Endodermal cell (in vitro differentiated cells): Measurements from ENCODE around the gene METAP1D. TPM values are rescaled to one million over a fixed set of nuclear protein-coding genes. Genes with fewer than 3 reads are reported as not detected.

Source experiments
- DNase-seq: peaks from one replicate; pipeline ENCODE4 v3.0.0-alpha.2; 2017
- H3K27ac ChIP-seq: 2 replicates; pipeline ENCODE4 v1.5.1; 2013; ENCODE audit warnings: mild to moderate bottlenecking, low read depth, low read length, moderate library complexity
- H3K27me3 ChIP-seq: 2 replicates; pipeline ENCODE4 v1.6.1; 2013; ENCODE audit warnings: mild to moderate bottlenecking, low read length, moderate library complexity; ENCODE audit not compliant: insufficient read depth, control insufficient read depth, poor library complexity, severe bottlenecking
- H3K36me3 ChIP-seq: 2 replicates; pipeline ENCODE4 v1.7.0; 2013; ENCODE audit warnings: mild to moderate bottlenecking, low read length, moderate library complexity; ENCODE audit not compliant: control insufficient read depth, insufficient read depth
- H3K4me1 ChIP-seq: one replicate; pipeline ENCODE4 v1.7.0; 2013; ENCODE audit warnings: low read length; ENCODE audit not compliant: control insufficient read depth, insufficient read depth
- H3K4me3 ChIP-seq: 2 replicates; pipeline ENCODE4 v1.5.1; 2013; ENCODE audit warnings: mild to moderate bottlenecking, low read length, moderate library complexity
- H3K9ac ChIP-seq: 2 replicates; pipeline ENCODE4 v1.6.1; 2013; ENCODE audit warnings: mild to moderate bottlenecking, low read length, moderate library complexity; ENCODE audit not compliant: poor library complexity, severe bottlenecking; ENCODE audit errors: extremely low read depth
- H3K9me3 ChIP-seq: 2 replicates; pipeline ENCODE4 v1.6.1; 2013; ENCODE audit warnings: mild to moderate bottlenecking, low read length, moderate library complexity; ENCODE audit not compliant: control insufficient read depth
- H3K27ac Mint-ChIP-seq: 2 replicates; pipeline ENCODE4 v1.8.0; 2020; ENCODE audit warnings: mixed read lengths
- H3K27me3 Mint-ChIP-seq: 2 replicates; pipeline ENCODE4 v1.8.0; 2021; ENCODE audit warnings: mild to moderate bottlenecking, mixed read lengths; ENCODE audit not compliant: insufficient read depth
- H3K36me3 Mint-ChIP-seq: 2 replicates; pipeline ENCODE4 v1.8.0; 2020; ENCODE audit warnings: low read depth, mixed read lengths
- H3K4me1 Mint-ChIP-seq: 2 replicates; pipeline ENCODE4 v1.8.0; 2020; ENCODE audit warnings: mixed read lengths
- H3K4me3 Mint-ChIP-seq: 2 replicates; pipeline ENCODE4 v1.8.0; 2020; ENCODE audit warnings: mild to moderate bottlenecking, moderate library complexity, mixed read lengths
- H3K9me3 Mint-ChIP-seq: 2 replicates; pipeline ENCODE4 v1.8.0; 2020; ENCODE audit warnings: mild to moderate bottlenecking, mixed read lengths
- CTCF ChIP-seq: fragments of 200-600 bp; sonication (generic); conservative IDR thresholded peaks from 2 replicates; pipeline ENCODE4 v1.5.0; 2021; ENCODE audit warnings: antibody characterized with exemption, mild to moderate bottlenecking
- WGBS, 2 experiments: methylation state at CpG; one replicate each; pipeline versions ENCODE4 v1.1.5 to v1.1.7; 2013; ENCODE audit warnings: missing lambda C conversion rate in 2 of 2, mixed read lengths in 1 of 2; ENCODE audit not compliant: insufficient coverage in 1 of 2, insufficient read length in 1 of 2; 5-methylcytosine and 5-hydroxymethylcytosine counted together
- total RNA-seq, 2 donors: library from RNA; stranded (reverse); fragmentation: NEBNext Ultra II Directional in 1 of 2; extraction: Animal tissue kit (Norgen Biotek cat#: 25700) in 1 of 2; gene quantifications; 2 replicates in 1 of 2; 3 replicates in 1 of 2; pipeline ENCODE4 v1.2.1, GENCODE V29; 2021

The METAP1D gene
- total RNA-seq, 2 donors from 2014 or later = 6.0 to 6.5 TPM

GRCh38 chr2:172089005-172089504, 89.3 kb downstream of the METAP1D start:
- TF ChIP-seq CTCF = no peak
- H3K4me3 ChIP-seq = no peak overlapping the region
- Mint-ChIP-seq H3K4me3 (no peak overlapping the region), H3K27me3 (peaks cover 100% of the 10 kb centered on the region), H3K9me3 (no peaks in the 10 kb centered on the region), H3K36me3 (no peaks in the 10 kb centered on the region), H3K4me1 (peaks cover 38% of the 10 kb centered on the region), H3K27ac (no peak overlapping the region)
- H3K9me3 ChIP-seq = no peaks in the 10 kb centered on the region
- no peak overlapping the region for H3K27ac ChIP-seq
- H3K4me1 ChIP-seq = peaks cover 3% of the 10 kb centered on the region
- no peaks in the 10 kb centered on the region for H3K36me3 ChIP-seq
- DNase-seq = no peak
- H3K9ac ChIP-seq = no peak overlapping the region
- 6 to 11% methylated on average over 6 to 10 of the region's 10 CpGs for WGBS, 2 experiments
- peaks cover 100% of the 10 kb centered on the region for H3K27me3 ChIP-seq

GRCh38 chr2:172089633-172090032, 89.9 kb downstream of the METAP1D start:
- WGBS, 2 experiments = 0 to 16% methylated on average over 2 to 7 of the region's 7 CpGs
- peaks cover 100% of the 10 kb centered on the region for H3K27me3 Mint-ChIP-seq
- Histone ChIP-seq H3K9me3 (no peaks in the 10 kb centered on the region), H3K36me3 (no peaks in the 10 kb centered on the region), H3K4me1 (peaks cover 3% of the 10 kb centered on the region), H3K27ac (no peak overlapping the region), H3K4me3 (no peak overlapping the region), H3K27me3 (peaks cover 100% of the 10 kb centered on the region), H3K9ac (no peak overlapping the region)
- H3K4me3 Mint-ChIP-seq = no peak overlapping the region
- no peaks in the 10 kb centered on the region for H3K9me3 Mint-ChIP-seq
- no peaks in the 10 kb centered on the region for H3K36me3 Mint-ChIP-seq
- no peak for TF ChIP-seq CTCF
- no peak overlapping the region for H3K27ac Mint-ChIP-seq
- peaks cover 36% of the 10 kb centered on the region for H3K4me1 Mint-ChIP-seq
- DNase-seq = no peak

DNA sequence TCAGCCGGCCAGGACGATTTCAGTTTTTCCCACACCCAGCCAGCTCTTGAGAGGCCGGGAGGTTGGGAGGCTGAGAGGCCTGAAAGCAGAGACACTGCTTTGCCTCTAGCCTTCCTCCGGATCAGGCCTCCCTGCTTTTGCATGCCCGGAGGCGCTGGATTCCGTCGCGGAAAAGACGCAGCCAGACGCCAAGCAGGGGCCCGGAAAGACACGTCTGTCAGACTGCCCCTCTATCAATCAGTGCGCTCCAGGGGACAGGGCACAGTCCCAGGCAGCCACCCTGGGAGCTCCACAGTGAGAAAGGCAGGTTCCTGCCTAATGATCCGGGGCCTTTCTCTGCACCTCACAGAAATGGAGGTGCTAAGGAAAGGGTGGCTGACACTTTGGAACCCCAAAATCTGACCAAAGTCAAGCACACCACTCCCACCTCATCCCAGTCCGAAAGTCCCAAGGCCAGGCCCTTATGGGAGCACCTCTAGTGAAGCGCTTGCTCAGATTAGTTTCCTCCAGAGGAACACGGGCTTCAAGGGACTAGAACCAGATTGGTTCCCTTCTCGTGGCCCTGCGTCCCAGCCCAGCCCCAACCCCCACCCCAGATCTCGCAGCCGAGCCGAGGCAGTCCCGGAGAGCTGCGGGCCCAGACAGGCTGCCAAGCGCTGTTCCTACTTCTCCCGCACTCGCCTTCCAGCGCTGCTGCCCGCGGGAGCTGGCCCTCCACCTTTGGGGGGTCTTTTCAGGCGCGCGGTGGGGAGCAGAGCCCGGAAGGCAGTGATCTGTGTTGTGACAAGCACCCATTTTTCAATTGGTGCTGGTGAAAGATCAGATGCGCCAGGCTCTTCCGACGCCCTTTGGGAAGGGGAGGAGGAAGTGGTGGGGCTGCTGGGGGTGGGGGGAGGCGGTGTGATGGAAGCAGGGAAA, 90.5 kb downstream of the METAP1D start:
- no peak overlapping the region for H3K4me3 ChIP-seq
- Mint-ChIP-seq H3K27me3 (peaks cover 100% of the 10 kb centered on the region), H3K4me3 (no peak overlapping the region), H3K27ac (no peak overlapping the region), H3K4me1 (peaks cover 39% of the 10 kb centered on the region), H3K36me3 (no peaks in the 10 kb centered on the region), H3K9me3 (no peaks in the 10 kb centered on the region)
- H3K9ac ChIP-seq = no peak overlapping the region
- 3 to 4% methylated on average over 10 to 39 of the region's 39 CpGs for WGBS, 2 experiments
- peak; percentile 20 for TF ChIP-seq CTCF
- DNase-seq = peak; percentile 81
- no peaks in the 10 kb centered on the region for H3K36me3 ChIP-seq
- H3K4me1 ChIP-seq = peaks cover 3% of the 10 kb centered on the region
- H3K27me3 ChIP-seq = peaks cover 100% of the 10 kb centered on the region
- H3K9me3 ChIP-seq = no peaks in the 10 kb centered on the region
- H3K27ac ChIP-seq = no peak overlapping the region
